Keratinocyte (primary cell): ENCODE data around the gene KANSL2. TPM values are rescaled to one million over a fixed set of nuclear protein-coding genes. Genes with fewer than 3 reads are reported as not detected.
A peak's percentile ranks its signal among the peaks of the same experiment; 100 is the strongest.

Experiments used
- DNase-seq: peaks from one replicate; pipeline ENCODE4 v3.0.0-alpha.2; 2011; ENCODE audit warnings: low read depth, missing footprints, low spot score
- FAIRE-seq: peaks from 2 replicates; lab custom pipeline; 2011; peaks lifted over from hg19 to GRCh38; lab: Jason Lieb, UNC
- H2AFZ ChIP-seq: 2 replicates; pipeline ENCODE4 v1.6.0; 2012; ENCODE audit warnings: low read length, control low read depth, inconsistent platforms; ENCODE audit not compliant: control insufficient read depth
- H3K27ac ChIP-seq: 2 replicates; pipeline ENCODE4 v1.5.1; 2011; ENCODE audit warnings: low read length; ENCODE audit not compliant: control insufficient read depth, insufficient read depth
- H3K27me3 ChIP-seq: 3 replicates; pipeline ENCODE4 v1.6.0; 2011; ENCODE audit warnings: low read length; ENCODE audit not compliant: control insufficient read depth, insufficient read depth; ENCODE audit errors: extremely low read depth
- H3K36me3 ChIP-seq, 2 experiments: 2 replicates in 1 of 2; 3 replicates in 1 of 2; pipeline ENCODE4 v1.5.1; 2011; ENCODE audit warnings: low read length in 2 of 2, mild to moderate bottlenecking in 1 of 2; ENCODE audit not compliant: control insufficient read depth in 2 of 2, insufficient read depth in 2 of 2; ENCODE audit errors: extremely low read depth in 1 of 2
- H3K4me1 ChIP-seq: 3 replicates; pipeline ENCODE4 v1.5.1; 2011; ENCODE audit warnings: low read length; ENCODE audit not compliant: control insufficient read depth, insufficient read depth; ENCODE audit errors: extremely low read depth
- H3K4me2 ChIP-seq: 3 replicates; pipeline ENCODE4 v1.6.0; 2011; ENCODE audit warnings: low read depth, low read length; ENCODE audit not compliant: control insufficient read depth, insufficient read depth; ENCODE audit errors: extremely low read depth
- H3K4me3 ChIP-seq, 3 experiments: fragments of 200-600 bp in 1 of 3; sonication (generic) in 1 of 3; 2 replicates in 2 of 3; 3 replicates in 1 of 3; pipeline ENCODE4 v1.5.1; 2011 to 2016; ENCODE audit warnings: low read length in 3 of 3, mild to moderate bottlenecking in 3 of 3, control low read depth in 2 of 3, inconsistent platforms in 1 of 3, low read depth in 1 of 3, mixed read lengths in 1 of 3, mixed run types in 1 of 3, moderate library complexity in 1 of 3; ENCODE audit not compliant: control insufficient read depth in 2 of 3, insufficient read depth in 2 of 3; ENCODE audit errors: extremely low read depth in 1 of 3
- H3K79me2 ChIP-seq: 2 replicates; pipeline ENCODE4 v1.6.0; 2012; ENCODE audit warnings: low read length; ENCODE audit not compliant: control insufficient read depth, insufficient read depth
- H3K9ac ChIP-seq: 3 replicates; pipeline ENCODE4 v1.6.0; 2011; ENCODE audit warnings: low read length; ENCODE audit not compliant: control insufficient read depth, insufficient read depth; ENCODE audit errors: extremely low read depth
- H3K9me1 ChIP-seq: 3 replicates; pipeline ENCODE4 v1.6.0; 2011; ENCODE audit warnings: low read length; ENCODE audit not compliant: control insufficient read depth, insufficient read depth; ENCODE audit errors: extremely low read depth
- H3K9me3 ChIP-seq: 2 replicates; pipeline ENCODE4 v1.5.1; 2012; ENCODE audit warnings: low read depth, low read length; ENCODE audit not compliant: control insufficient read depth
- H4K20me1 ChIP-seq: 3 replicates; pipeline ENCODE4 v1.6.0; 2011; ENCODE audit warnings: low read length; ENCODE audit not compliant: control insufficient read depth, insufficient read depth; ENCODE audit errors: extremely low read depth
- CTCF ChIP-seq, 3 experiments: IDR thresholded peaks in 1 of 3; conservative IDR thresholded peaks in 1 of 3; optimal IDR thresholded peaks in 1 of 3; 2 replicates in 2 of 3; 3 replicates in 1 of 3; pipeline versions ENCODE3 to v1.5.1; 2011; ENCODE audit warnings: low read length in 3 of 3, mild to moderate bottlenecking in 3 of 3, moderate library complexity in 2 of 3, control low read depth in 1 of 3, inconsistent platforms in 1 of 3; ENCODE audit not compliant: insufficient read depth in 2 of 3; ENCODE audit errors: extremely low read depth in 1 of 3
- EZH2 ChIP-seq: IDR thresholded peaks from one replicate; pipeline ENCODE4 v1.6.1; 2012; ENCODE audit warnings: inconsistent platforms, mild to moderate bottlenecking, low read length, moderate library complexity
- dilution Hi-C: fragments of 300-500 bp; cut with MboI; formaldehyde crosslinking; loops from one replicate; pipeline ENCODE4 v1.7.0; 2020; ENCODE audit warnings: low sequenced_read_pairs; ENCODE audit not compliant: extremely low pct_ligation_motif_present
- polyA plus RNA-seq, 5 experiments: library from polyadenylated mRNA; depleted of rRNA in 3 of 5; stranded (reverse) in 3 of 5; stranded (forward) in 1 of 5; unstranded in 1 of 5; fragments of >200 nt; gene quantifications; 1 replicate in 1 of 5; 2 replicates in 3 of 5; 3 replicates in 1 of 5; pipeline versions ENCODE4 v1.2.1 to v1.2.3, GENCODE V29; 2011 to 2012; ENCODE audit warnings: missing spikeins in 2 of 5, low read depth in 1 of 5, low replicate concordance in 1 of 5

The KANSL2 gene
- polyA plus RNA-seq, 1 donor (not counting 4 experiments of a cell fraction or from before 2014, with no cell fraction given): 37.8 TPM

- peak; percentile 96 for FAIRE-seq
- Histone ChIP-seq H3K79me2 (no peaks in the 10 kb centered on the region), H3K9ac (no peak overlapping the region), H3K4me2 (no peak overlapping the region), H3K9me3 (no peaks in the 10 kb centered on the region), H4K20me1 (no peaks in the 10 kb centered on the region), H3K36me3 (no peaks in the 10 kb centered on the region), H2AFZ (peak overlapping the region; percentile 39), H3K27ac (no peak overlapping the region), H3K9me1 (no peaks in the 10 kb centered on the region), H3K4me1 (no peaks in the 10 kb centered on the region), H3K27me3 (no peaks in the 10 kb centered on the region), H3K4me3 (no peak overlapping the region)
- dilution Hi-C loops: no loop called here
- DNase-seq: peak; percentile 52
- TF ChIP-seq CTCF (optimal IDR thresholded peaks at IDR 0.05 in 1 of 3, IDR thresholded peaks at IDR 0.05 in 1 of 3, conservative IDR thresholded peaks at IDR 0.05 in 1 of 3; ENCODE audit: extremely low read depth in 1 of 3, insufficient read depth in 2 of 3, low read length in 3 of 3) (peak; percentile 95 to 99 (median 98)), EZH2 (no peak)
Observed at GRCh38 chr12:48618541-48618940, 63.5 kb downstream of the KANSL2 start.

- Histone ChIP-seq H3K27ac (no peak overlapping the region), H3K9ac (no peak overlapping the region), H3K4me1 (no peaks in the 10 kb centered on the region), H3K79me2 (no peaks in the 10 kb centered on the region), H4K20me1 (no peaks in the 10 kb centered on the region), H3K9me1 (no peaks in the 10 kb centered on the region), H3K4me2 (no peak overlapping the region), H3K27me3 (no peaks in the 10 kb centered on the region), H2AFZ (no peak overlapping the region), H3K36me3 (no peaks in the 10 kb centered on the region), H3K9me3 (no peaks in the 10 kb centered on the region), H3K4me3 (no peak overlapping the region)
- dilution Hi-C loops: no loop called here
- TF ChIP-seq EZH2 (no peak), CTCF (optimal IDR thresholded peaks at IDR 0.05 in 1 of 3, IDR thresholded peaks at IDR 0.05 in 1 of 3, conservative IDR thresholded peaks at IDR 0.05 in 1 of 3; ENCODE audit: extremely low read depth in 1 of 3, insufficient read depth in 2 of 3, low read length in 3 of 3) (no peak)
- FAIRE-seq (no peak), DNase-seq (no peak)
Observed at GRCh38 chr12:48615681-48616080, 66.4 kb downstream of the KANSL2 start.
